ENCODE data around the gene GPS1.

The GPS1 gene

GRCh38 chr17:82011617-82012187 lies 40.0 kb upstream of the GPS1 start:
- Mint-ChIP-seq H3K4me3 (no peak overlapping the region), H3K27me3 (no peaks in the 10 kb centered on the region), H3K9me3 (no peaks in the 10 kb centered on the region), H3K27ac (no peak overlapping the region), H3K4me1 (no peaks in the 10 kb centered on the region), H3K36me3 (peaks cover 6 to 14% of the 10 kb centered on the region in 2 donors)
- DNase-seq (no peak), ATAC-seq (replicated peaks) (no peak)

GRCh38 chr17:82012261-82012639 lies 39.4 kb upstream of the GPS1 start:
- Mint-ChIP-seq H3K27me3 (no peaks in the 10 kb centered on the region), H3K9me3 (no peaks in the 10 kb centered on the region), H3K4me1 (no peaks in the 10 kb centered on the region), H3K27ac (no peak overlapping the region), H3K4me3 (no peak overlapping the region), H3K36me3 (peaks cover 6 to 14% of the 10 kb centered on the region in 2 donors)
- no peak for ATAC-seq (replicated peaks)
- no peak for DNase-seq

- Mint-ChIP-seq H3K4me3 (no peak overlapping the region), H3K9me3 (no peaks in the 10 kb centered on the region), H3K27me3 (no peaks in the 10 kb centered on the region), H3K36me3 (peaks cover 6 to 14% of the 10 kb centered on the region in 2 donors), H3K4me1 (no peaks in the 10 kb centered on the region), H3K27ac (no peak overlapping the region)
- DNase-seq (no peak), ATAC-seq (replicated peaks) (no peak)
Measured at GRCh38 chr17:82012640-82013295, 38.9 kb upstream of the GPS1 start.

GRCh38 chr17:82013341-82013740 lies 38.4 kb upstream of the GPS1 start:
- Mint-ChIP-seq H3K27me3 (no peaks in the 10 kb centered on the region), H3K9me3 (no peaks in the 10 kb centered on the region), H3K27ac (no peak overlapping the region), H3K36me3 (peaks cover 6 to 10% of the 10 kb centered on the region in 2 donors), H3K4me3 (no peak overlapping the region), H3K4me1 (no peaks in the 10 kb centered on the region)
- DNase-seq (no peak), ATAC-seq (replicated peaks) (no peak)

GRCh38 chr17:82013772-82014321 lies 37.9 kb upstream of the GPS1 start:
- H3K9me3 Mint-ChIP-seq, result no peaks in the 10 kb centered on the region
- H3K36me3 Mint-ChIP-seq, result peaks cover 6 to 11% of the 10 kb centered on the region in 2 donors
- no peak overlapping the region for H3K27ac Mint-ChIP-seq
- DNase-seq, result no peak
- H3K4me1 Mint-ChIP-seq, result no peaks in the 10 kb centered on the region
- H3K4me3 Mint-ChIP-seq, result peak overlapping the region in 1 of 2 donors; percentile 35
- no peak for ATAC-seq (replicated peaks)
- H3K27me3 Mint-ChIP-seq, result no peaks in the 10 kb centered on the region

- H3K27ac Mint-ChIP-seq, result no peak overlapping the region
- H3K36me3 Mint-ChIP-seq, result peaks cover 6 to 10% of the 10 kb centered on the region in 2 donors
- DNase-seq (no peak), ATAC-seq (replicated peaks) (no peak)
- no peaks in the 10 kb centered on the region for H3K27me3 Mint-ChIP-seq
- no peaks in the 10 kb centered on the region for H3K9me3 Mint-ChIP-seq
- peaks cover 0 to 1% of the 10 kb centered on the region in 2 donors for H3K4me1 Mint-ChIP-seq
- no peak overlapping the region for H3K4me3 Mint-ChIP-seq
Measured at GRCh38 chr17:82014432-82014831, 37.3 kb upstream of the GPS1 start.

- Mint-ChIP-seq H3K27ac (no peak overlapping the region), H3K4me3 (no peak overlapping the region), H3K4me1 (peaks cover 1 to 2% of the 10 kb centered on the region in 2 donors), H3K36me3 (peaks cover 3 to 8% of the 10 kb centered on the region in 2 donors), H3K27me3 (no peaks in the 10 kb centered on the region), H3K9me3 (no peaks in the 10 kb centered on the region)
- ATAC-seq (replicated peaks), result no peak
- no peak for DNase-seq
Measured at GRCh38 chr17:82014971-82015310, 36.8 kb upstream of the GPS1 start.

GRCh38 chr17:82015311-82015971 lies 36.3 kb upstream of the GPS1 start:
- Mint-ChIP-seq H3K27me3 (no peaks in the 10 kb centered on the region), H3K27ac (no peak overlapping the region), H3K9me3 (no peaks in the 10 kb centered on the region), H3K4me3 (no peak overlapping the region), H3K4me1 (peaks cover 3 to 7% of the 10 kb centered on the region in 2 donors), H3K36me3 (peaks cover 3 to 9% of the 10 kb centered on the region in 2 donors)
- DNase-seq (no peak), ATAC-seq (replicated peaks) (no peak)

GRCh38 chr17:82016061-82016874 lies 35.4 kb upstream of the GPS1 start:
- Mint-ChIP-seq H3K36me3 (peaks cover 3 to 7% of the 10 kb centered on the region in 2 donors), H3K9me3 (no peaks in the 10 kb centered on the region), H3K4me1 (peaks cover 8 to 15% of the 10 kb centered on the region in 2 donors), H3K27me3 (no peaks in the 10 kb centered on the region), H3K27ac (no peak overlapping the region), H3K4me3 (no peak overlapping the region)
- no peak for ATAC-seq (replicated peaks)
- no peak for DNase-seq

GRCh38 chr17:82016875-82017459 lies 34.7 kb upstream of the GPS1 start:
- H3K36me3 Mint-ChIP-seq, result peaks cover 3 to 7% of the 10 kb centered on the region in 2 donors
- no peaks in the 10 kb centered on the region for H3K27me3 Mint-ChIP-seq
- H3K4me3 Mint-ChIP-seq, result no peak overlapping the region
- DNase-seq (no peak), ATAC-seq (replicated peaks) (no peak)
- H3K9me3 Mint-ChIP-seq, result no peaks in the 10 kb centered on the region
- no peak overlapping the region for H3K27ac Mint-ChIP-seq
- peaks cover 15 to 22% of the 10 kb centered on the region in 2 donors for H3K4me1 Mint-ChIP-seq

GRCh38 chr17:82017612-82018151 lies 34.0 kb upstream of the GPS1 start:
- H3K27me3 Mint-ChIP-seq, result no peaks in the 10 kb centered on the region
- H3K27ac Mint-ChIP-seq, result no peak overlapping the region
- peaks cover 17 to 24% of the 10 kb centered on the region in 2 donors for H3K4me1 Mint-ChIP-seq
- no peak for ATAC-seq (replicated peaks)
- peaks cover 3 to 6% of the 10 kb centered on the region in 2 donors for H3K36me3 Mint-ChIP-seq
- no peak for DNase-seq
- no peaks in the 10 kb centered on the region for H3K9me3 Mint-ChIP-seq
- no peak overlapping the region for H3K4me3 Mint-ChIP-seq

- no peak for ATAC-seq (replicated peaks)
- Mint-ChIP-seq H3K9me3 (no peaks in the 10 kb centered on the region), H3K4me1 (peaks cover 17 to 24% of the 10 kb centered on the region in 2 donors), H3K36me3 (peaks cover 3 to 4% of the 10 kb centered on the region in 2 donors), H3K4me3 (no peak overlapping the region), H3K27me3 (no peaks in the 10 kb centered on the region), H3K27ac (no peak overlapping the region)
- DNase-seq, result no peak
Measured at GRCh38 chr17:82018152-82018988, 33.3 kb upstream of the GPS1 start.
